ENCODE data around the gene SPEF2. TPM values are rescaled to one million over a fixed set of nuclear protein-coding genes. Genes with fewer than 3 reads are reported as not detected.

The SPEF2 gene
- total RNA-seq (2014; rRNA removed; shearing (Covaris generic)), result 0.84 and 0.98 TPM in 2 replicates

- peak; percentile 84 for DNase-seq (ENCODE audit: low read depth)
Observed at GRCh38 chr5:35617435-35618303, at the start of gene SPEF2. SPEF2 (plus strand) TSS chr5:35617863; CDS start chr5:35617998, 135 bp downstream.

DNA sequence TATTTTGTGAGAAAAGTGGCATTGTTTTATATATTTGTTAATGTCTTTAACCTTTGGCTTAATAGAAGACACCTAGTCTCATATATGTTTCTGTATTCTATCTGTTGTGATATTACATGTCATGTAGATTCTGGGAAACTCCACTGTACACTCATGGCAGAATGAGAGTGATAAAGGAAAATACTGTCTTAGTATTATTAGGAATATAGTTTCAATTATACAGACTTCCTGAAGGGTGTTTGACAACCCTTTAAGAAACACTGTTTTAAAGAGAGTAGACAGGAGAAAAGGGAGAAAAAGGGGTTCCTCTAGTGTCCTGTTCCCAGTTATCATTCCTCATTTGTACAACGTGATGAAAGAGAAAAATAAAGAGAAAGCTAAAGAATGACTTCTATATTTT is 42.1 kb upstream of the SPEF2 start:
- no peak for DNase-seq (ENCODE audit: low read depth)

GRCh38 chr5:35587419-35587818 is 30.2 kb upstream of the SPEF2 start:
- no peak for DNase-seq (ENCODE audit: low read depth)

- no peak for DNase-seq (ENCODE audit: low read depth)
Observed at GRCh38 chr5:35593338-35593737, 24.3 kb upstream of the SPEF2 start.

DNA sequence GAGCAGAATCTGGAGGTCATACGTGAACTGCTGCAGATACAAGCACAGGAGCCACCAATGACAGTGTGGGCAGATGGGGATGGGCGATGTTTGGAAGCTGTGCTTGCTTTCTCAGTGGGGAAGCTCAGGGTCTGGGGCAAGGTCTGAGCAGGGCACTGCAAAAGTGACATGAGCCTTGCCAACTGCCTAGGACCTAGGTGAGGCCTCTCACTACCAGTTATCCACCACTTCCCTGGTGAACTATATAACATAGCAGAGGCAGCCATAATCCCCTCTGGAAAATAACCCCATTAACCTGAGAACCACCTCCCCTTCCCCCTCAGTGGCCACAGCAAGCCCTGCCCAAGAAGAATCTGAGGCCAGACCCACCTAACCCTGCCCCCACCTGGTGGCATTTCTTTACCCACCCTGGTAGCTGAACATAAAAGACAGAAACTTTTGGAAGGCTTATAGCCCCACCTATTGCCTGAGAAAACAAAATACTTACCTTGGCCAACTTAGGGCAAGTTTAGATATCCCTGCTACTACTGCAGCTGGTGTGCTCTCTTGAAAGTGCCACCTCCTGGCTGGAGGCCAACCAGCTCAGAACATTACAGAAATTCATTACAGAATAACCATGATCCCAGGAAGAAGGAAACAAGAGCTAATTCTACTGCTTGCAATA is 18.8 kb upstream of the SPEF2 start:
- DNase-seq (ENCODE audit: low read depth), result no peak

GRCh38 chr5:35600591-35600990 is 17.1 kb upstream of the SPEF2 start:
- DNase-seq (ENCODE audit: low read depth), result no peak

DNA sequence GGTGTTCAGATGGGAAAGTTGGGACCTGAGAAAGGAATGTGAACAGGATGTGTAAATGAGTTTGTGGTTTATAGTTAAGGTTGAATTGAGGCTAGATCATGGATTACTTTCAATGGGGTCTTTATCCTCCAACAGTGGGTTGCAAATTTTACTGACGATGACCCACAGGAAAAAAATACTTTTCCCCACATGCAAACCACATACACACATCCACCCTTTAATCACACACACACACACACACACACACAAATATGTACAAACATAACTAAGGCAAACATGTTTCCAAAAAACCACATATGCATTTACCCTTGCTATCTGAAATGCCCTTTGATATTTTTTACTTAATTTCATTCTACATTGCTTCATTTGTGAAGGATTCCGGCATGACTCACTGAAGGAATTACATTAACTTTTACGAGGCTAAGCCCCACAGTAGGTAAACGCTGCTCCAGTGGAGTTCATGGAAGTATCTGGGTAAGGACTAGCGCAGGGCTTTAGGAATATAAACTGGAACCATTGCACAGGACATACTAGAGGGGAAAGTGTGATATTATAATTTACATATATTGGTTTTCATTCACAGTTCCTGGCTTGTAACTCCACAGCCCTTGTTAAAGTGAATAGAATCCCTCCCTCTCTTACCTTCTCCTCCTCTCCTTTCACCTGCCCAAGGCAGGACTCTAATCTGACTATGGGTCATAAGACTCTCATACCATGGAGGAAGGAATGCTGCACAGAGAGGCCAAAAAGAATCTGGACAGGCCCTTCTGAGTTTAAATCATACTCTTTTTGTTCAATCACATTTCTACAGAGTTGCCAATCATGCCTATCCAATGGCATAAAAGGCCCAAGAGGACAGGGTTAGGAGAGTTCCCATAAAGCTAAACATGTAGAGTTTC is 8.5 kb upstream of the SPEF2 start:
- peak; percentile 3 for DNase-seq (ENCODE audit: low read depth)

DNA sequence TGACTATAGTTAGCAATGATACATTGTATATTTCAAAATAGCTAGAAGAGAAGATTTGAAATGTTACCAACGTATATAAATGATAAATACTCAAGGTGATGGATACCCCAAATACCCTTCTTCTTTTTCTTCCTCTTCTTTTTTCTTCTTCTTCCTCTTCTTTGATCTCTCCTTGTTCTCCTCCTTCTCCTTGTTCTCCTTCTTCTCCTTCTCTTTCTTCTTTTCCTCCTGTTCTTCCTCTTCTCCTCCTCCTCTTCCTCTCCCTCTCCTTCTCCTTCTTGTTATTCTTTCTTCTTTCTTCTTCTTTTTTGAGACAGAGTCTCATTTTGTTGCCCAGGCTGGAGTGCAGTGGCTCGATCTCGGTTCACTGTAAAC is 616 bp upstream of the SPEF2 start:
- no peak for DNase-seq (ENCODE audit: low read depth)

- DNase-seq (ENCODE audit: low read depth), result peak; percentile 1
Observed at GRCh38 chr5:35618304-35618636, 607 bp downstream of the SPEF2 start.

DNA sequence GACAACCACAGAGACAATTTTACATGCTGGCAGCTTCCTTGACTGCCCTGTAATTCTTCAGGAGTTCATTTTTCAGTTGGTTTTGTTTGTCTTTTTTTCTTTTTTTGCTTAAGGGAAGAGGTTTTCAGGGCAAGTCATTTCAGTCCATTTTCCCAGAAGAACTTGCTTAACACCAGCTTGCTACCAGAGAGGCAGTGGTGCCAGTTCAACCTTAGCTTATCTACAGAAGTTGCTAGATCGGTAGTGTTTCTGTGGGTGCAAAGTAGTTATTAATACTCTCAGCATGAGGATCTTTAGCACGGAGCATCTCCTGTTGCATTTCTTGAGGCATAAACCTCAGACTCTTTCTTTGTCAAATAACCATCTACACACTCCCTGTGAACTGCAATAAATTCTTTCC is 1.1 kb downstream of the SPEF2 start:
- no peak for DNase-seq (ENCODE audit: low read depth)

- no peak for DNase-seq (ENCODE audit: low read depth)
Observed at GRCh38 chr5:35622974-35623373, 5.3 kb downstream of the SPEF2 start.

GRCh38 chr5:35623991-35624390 is 6.3 kb downstream of the SPEF2 start:
- DNase-seq (ENCODE audit: low read depth), result no peak

GRCh38 chr5:35626108-35626507 is 8.4 kb downstream of the SPEF2 start:
- DNase-seq (ENCODE audit: low read depth), result no peak

DNA sequence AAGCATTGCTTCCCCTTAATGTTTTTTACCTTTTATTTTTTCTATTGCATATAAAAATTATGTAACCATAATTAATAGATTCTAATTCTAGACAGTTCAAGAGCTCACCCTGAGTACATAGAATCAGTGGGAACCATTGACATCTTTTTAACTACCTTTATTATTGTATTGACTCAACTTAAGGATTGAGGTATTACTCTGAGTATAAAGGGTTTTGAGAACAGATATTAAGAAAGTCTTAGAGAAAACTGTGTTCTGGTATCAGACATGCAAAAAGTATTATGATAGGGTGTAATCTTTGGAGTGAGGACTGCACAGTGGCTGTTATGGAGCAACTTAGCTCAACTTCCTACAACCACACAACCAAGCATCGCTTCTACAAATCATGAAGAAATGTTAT is 8.9 kb downstream of the SPEF2 start:
- DNase-seq (ENCODE audit: low read depth), result no peak

DNA sequence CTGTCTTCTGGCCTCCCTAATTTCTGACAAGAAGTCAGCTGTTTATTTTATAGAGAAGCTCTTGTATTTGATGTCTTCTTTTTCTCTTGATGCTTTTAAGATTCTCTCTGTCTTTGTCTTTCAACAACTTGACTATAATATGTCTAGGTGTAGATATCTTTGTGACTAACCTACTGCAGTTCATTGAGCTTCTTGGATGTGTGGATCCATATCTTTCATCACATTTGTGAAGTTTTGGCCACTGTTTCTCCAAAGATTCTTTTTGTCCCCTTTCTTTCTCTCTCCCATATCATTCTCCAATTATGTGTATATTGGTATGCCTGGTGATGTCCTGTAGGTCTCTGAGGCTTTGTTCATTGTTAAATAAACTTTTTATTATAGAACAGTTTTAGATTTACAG is 16.7 kb downstream of the SPEF2 start:
- DNase-seq (ENCODE audit: low read depth), result no peak

- no peak for DNase-seq (ENCODE audit: low read depth)
Observed at GRCh38 chr5:35640623-35641022, 23.0 kb downstream of the SPEF2 start.

DNA sequence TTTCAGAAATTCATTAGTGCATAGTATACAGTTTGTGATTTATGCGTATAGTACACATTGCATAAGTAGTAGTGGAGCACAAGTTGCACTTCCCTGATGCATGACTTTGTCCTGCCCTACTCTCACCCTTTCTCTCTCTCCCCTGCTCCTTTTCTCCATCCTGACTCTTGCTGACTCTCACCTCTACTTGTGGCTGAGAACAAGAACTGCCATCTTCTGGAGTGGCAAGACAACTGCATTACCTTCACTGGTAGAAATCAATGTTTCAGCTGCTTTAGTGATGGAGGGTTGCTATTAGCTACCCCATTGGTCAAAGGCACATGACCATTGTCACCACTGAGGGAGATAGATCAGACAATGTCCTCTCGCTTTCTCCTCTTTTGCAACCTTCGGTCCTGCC is 26.9 kb downstream of the SPEF2 start:
- peak; percentile 2 for DNase-seq (ENCODE audit: low read depth)

DNA sequence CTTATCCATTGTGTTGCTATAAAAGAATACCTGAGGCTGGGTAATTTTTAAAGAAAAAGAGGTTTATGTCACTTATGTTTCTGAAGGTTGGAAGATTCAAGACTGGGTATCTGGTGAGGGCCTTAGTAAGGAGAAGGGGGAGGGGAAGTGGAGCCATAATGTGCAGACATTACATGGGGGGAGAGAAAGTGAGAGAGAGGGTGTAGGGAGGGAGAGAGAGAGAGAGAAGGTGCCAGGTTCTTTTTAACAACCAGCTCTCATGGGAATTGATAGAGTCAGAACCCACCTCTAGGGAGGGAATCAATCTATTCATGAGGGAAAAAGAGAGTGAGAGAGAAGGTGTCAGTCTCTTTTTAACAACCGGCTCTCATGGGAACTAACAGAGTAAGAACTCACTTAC is 29.5 kb downstream of the SPEF2 start:
- DNase-seq (ENCODE audit: low read depth), result no peak

- DNase-seq (ENCODE audit: low read depth), result no peak
Observed at GRCh38 chr5:35647712-35648111, 30.0 kb downstream of the SPEF2 start.

DNA sequence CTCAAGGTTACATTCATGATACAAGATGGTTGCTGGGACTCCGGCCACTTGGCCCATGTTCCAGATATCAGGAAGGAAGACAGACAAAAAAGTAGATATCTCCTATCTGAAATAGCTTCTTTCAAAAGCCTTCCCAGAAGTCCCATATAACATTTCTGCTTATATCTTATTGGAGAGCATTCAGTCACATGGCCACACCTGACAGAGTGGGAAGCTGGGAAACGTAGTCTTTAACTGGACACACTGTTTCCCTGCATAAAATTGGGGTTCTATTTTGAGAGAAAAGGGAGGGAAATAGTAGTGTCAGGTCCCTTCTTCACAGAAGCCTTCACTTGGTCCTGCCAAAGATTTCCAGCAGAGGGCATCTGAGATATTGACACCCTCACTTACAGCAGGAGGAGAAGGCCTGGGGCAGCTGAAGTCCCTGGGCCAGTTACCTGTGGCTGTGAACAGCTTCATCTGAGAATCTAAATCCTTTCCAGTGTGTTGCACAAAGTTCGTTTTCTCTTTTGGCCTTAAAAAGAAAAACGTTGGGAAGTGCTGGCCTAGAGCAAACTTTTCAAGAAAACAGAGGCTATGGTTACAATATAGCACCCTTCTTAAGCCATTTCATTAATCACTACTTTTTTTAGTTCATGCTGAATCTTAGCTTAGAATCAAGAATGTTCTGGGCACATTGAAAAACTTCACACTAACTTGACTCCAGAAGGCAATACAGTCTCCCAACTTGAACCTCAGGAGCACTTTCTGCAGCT is 33.5 kb downstream of the SPEF2 start:
- DNase-seq (ENCODE audit: low read depth), result peak; percentile 33

GRCh38 chr5:35656721-35657120 is 39.1 kb downstream of the SPEF2 start:
- no peak for DNase-seq (ENCODE audit: low read depth)

DNA sequence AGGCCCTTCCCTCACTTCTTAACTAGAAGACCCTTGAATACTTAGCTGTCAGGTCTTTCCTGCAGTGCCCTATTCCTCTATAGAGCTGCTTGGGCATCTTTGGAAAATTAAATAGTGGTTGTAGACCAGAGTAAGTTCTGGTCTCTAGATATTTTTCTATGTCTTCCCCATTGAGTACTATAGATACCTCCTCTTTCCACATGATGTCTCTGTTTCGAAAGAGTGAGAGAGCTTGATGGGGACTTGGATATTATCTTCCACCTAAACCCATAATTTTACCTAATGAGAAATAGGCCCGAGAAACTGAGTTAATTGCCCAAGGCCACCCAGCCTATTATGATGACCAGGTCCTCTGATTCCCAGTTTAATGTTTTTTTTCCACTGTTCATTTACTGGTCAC is 40.2 kb downstream of the SPEF2 start:
- DNase-seq (ENCODE audit: low read depth), result no peak
